H1 (cell line): Measurements from ENCODE around the gene FLG. TPM values are rescaled to one million over a fixed set of nuclear protein-coding genes. Genes with fewer than 3 reads are reported as not detected.

ENCODE experiments used
- CTCF ChIA-PET: fragments of 300-600 bp; sonication (Branson Sonifier 250); formaldehyde crosslinking; loops from one replicate; lab custom pipeline; 2021; ENCODE audit not compliant: partially characterized antibody; lab: Charles Lee
- POLR2A ChIA-PET: fragments of 300-600 bp; sonication (Branson Sonifier 250); formaldehyde crosslinking; loops from one replicate; lab custom pipeline; 2021; ENCODE audit warnings: inconsistent platforms; ENCODE audit not compliant: partially characterized antibody; lab: Charles Lee
- DNase-seq, 2 experiments: peaks; one replicate each; pipeline versions ENCODE4 v3.0.0 to v3.0.0-alpha.2; 2010 to 2022; ENCODE audit warnings: low spot score in 2 of 2, low read depth in 1 of 2, mixed read lengths in 1 of 2
- FAIRE-seq: peaks from 2 replicates; lab custom pipeline; 2011; peaks lifted over from hg19 to GRCh38; lab: Jason Lieb, UNC
- H2AFZ ChIP-seq: 2 replicates; pipeline ENCODE4 v1.8.1; 2012; ENCODE audit warnings: low read length, inconsistent platforms
- H2AK5ac ChIP-seq: 2 replicates; pipeline ENCODE4 v1.6.1; 2013; ENCODE audit warnings: low read depth, low read length
- H2BK120ac ChIP-seq: replicated peaks from 2 replicates; pipeline ENCODE3; 2013; ENCODE audit warnings: low read depth, low read length, inconsistent platforms
- H2BK12ac ChIP-seq: 2 replicates; pipeline ENCODE4 v1.6.1; 2013; ENCODE audit warnings: low read depth, low read length
- H2BK15ac ChIP-seq: 2 replicates; pipeline ENCODE4 v1.6.1; 2013; ENCODE audit warnings: low read length
- H2BK20ac ChIP-seq: 2 replicates; pipeline ENCODE4 v1.6.1; 2013; ENCODE audit warnings: low read length
- H2BK5ac ChIP-seq: 2 replicates; pipeline ENCODE4 v1.6.1; 2013; ENCODE audit warnings: low read depth, low read length
- H3K14ac ChIP-seq: 2 replicates; pipeline ENCODE4 v1.6.1; 2013; ENCODE audit warnings: inconsistent platforms; ENCODE audit not compliant: insufficient read length
- H3K18ac ChIP-seq: 2 replicates; pipeline ENCODE4 v1.6.1; 2013; ENCODE audit warnings: low read length; ENCODE audit errors: extremely low read depth
- H3K23ac ChIP-seq: 2 replicates; pipeline ENCODE4 v1.6.1; 2013; ENCODE audit warnings: inconsistent platforms; ENCODE audit not compliant: insufficient read length
- H3K23me2 ChIP-seq: 2 replicates; pipeline ENCODE4 v1.6.1; 2013; ENCODE audit warnings: low read depth, low read length
- H3K27ac ChIP-seq: 2 replicates; pipeline ENCODE4 v1.6.1; 2011; ENCODE audit warnings: low read depth, low read length, inconsistent platforms
- H3K27me3 ChIP-seq, 4 experiments: replicated peaks in 1 of 4; 1 replicate in 1 of 4; 2 replicates in 3 of 4; pipeline versions ENCODE4 v1.6.1 to v1.8.1; 2011 to 2013; ENCODE audit warnings: low read length in 3 of 4, mild to moderate bottlenecking in 3 of 4, inconsistent platforms in 2 of 4, mixed read lengths in 2 of 4, moderate library complexity in 1 of 4; ENCODE audit not compliant: control insufficient read depth in 3 of 4, insufficient read depth in 3 of 4; ENCODE audit errors: extremely low read depth in 1 of 4
- H3K36me3 ChIP-seq, 4 experiments: 2 replicates each; pipeline versions ENCODE4 v1.6.1 to v1.8.1; 2011 to 2013; ENCODE audit warnings: mild to moderate bottlenecking in 4 of 4, low read length in 3 of 4, moderate library complexity in 2 of 4, control low read depth in 1 of 4, inconsistent platforms in 1 of 4; ENCODE audit not compliant: insufficient read depth in 4 of 4, control insufficient read depth in 2 of 4
- H3K4ac ChIP-seq: replicated peaks from 2 replicates; pipeline ENCODE3; 2013; ENCODE audit warnings: low read length, low read depth, mixed read lengths, inconsistent platforms; ENCODE audit not compliant: insufficient read length
- H3K4me1 ChIP-seq, 4 experiments: replicated peaks in 1 of 4; 1 replicate in 1 of 4; 2 replicates in 3 of 4; pipeline versions ENCODE4 v1.6.1 to v1.8.1; 2011 to 2013; ENCODE audit warnings: low read length in 3 of 4, inconsistent platforms in 2 of 4, mixed read lengths in 1 of 4; ENCODE audit not compliant: insufficient read depth in 4 of 4, control insufficient read depth in 3 of 4
- H3K4me2 ChIP-seq, 2 experiments: 2 replicates each; pipeline versions ENCODE4 v1.6.1 to v1.8.1; 2011 to 2013; ENCODE audit warnings: low read depth in 2 of 2, low read length in 2 of 2, control low read depth in 1 of 2, inconsistent platforms in 1 of 2, mild to moderate bottlenecking in 1 of 2; ENCODE audit not compliant: insufficient read depth in 1 of 2
- H3K4me3 ChIP-seq, 4 experiments: fragments of 200-600, 300-600 bp in 1 of 4; sonication (generic), shearing (Covaris generic), sonication (Bioruptor Twin) in 1 of 4; 2 replicates each; pipeline versions ENCODE4 v1.5.1 to v1.8.1; 2011 to 2016; ENCODE audit warnings: low read length in 4 of 4, low read depth in 3 of 4, control low read depth in 2 of 4, inconsistent platforms in 2 of 4, mild to moderate bottlenecking in 2 of 4, mixed read lengths in 1 of 4, moderate library complexity in 1 of 4; ENCODE audit not compliant: insufficient read depth in 2 of 4; ENCODE audit errors: extremely low read depth in 1 of 4
- H3K56ac ChIP-seq: replicated peaks from 2 replicates; pipeline ENCODE3; 2013; ENCODE audit warnings: low read depth, mild to moderate bottlenecking, mixed read lengths, low read length, inconsistent platforms; ENCODE audit not compliant: insufficient read length
- H3K79me1 ChIP-seq: 2 replicates; pipeline ENCODE4 v1.6.1; 2013; ENCODE audit warnings: low read depth, low read length, control low read depth
- H3K79me2 ChIP-seq, 2 experiments: 2 replicates each; pipeline versions ENCODE4 v1.6.1 to v1.8.1; 2012 to 2013; ENCODE audit warnings: low read length in 2 of 2, mild to moderate bottlenecking in 2 of 2, inconsistent platforms in 1 of 2; ENCODE audit not compliant: insufficient read depth in 2 of 2, control insufficient read depth in 1 of 2
- H3K9ac ChIP-seq, 4 experiments: replicated peaks in 1 of 4; 1 replicate in 1 of 4; 2 replicates in 3 of 4; pipeline versions ENCODE4 v1.6.1 to v1.8.1; 2011 to 2013; ENCODE audit warnings: low read depth in 3 of 4, low read length in 3 of 4, control low read depth in 2 of 4, mild to moderate bottlenecking in 2 of 4, moderate library complexity in 2 of 4, inconsistent platforms in 1 of 4; ENCODE audit errors: extremely low read depth in 1 of 4
- H3K9me3 ChIP-seq, 2 experiments: 2 replicates each; pipeline versions ENCODE4 v1.6.1 to v1.8.1; 2012 to 2013; ENCODE audit warnings: mild to moderate bottlenecking in 2 of 2, moderate library complexity in 2 of 2, control low read depth in 1 of 2, inconsistent platforms in 1 of 2, low read depth in 1 of 2, low read length in 1 of 2, mixed read lengths in 1 of 2; ENCODE audit not compliant: insufficient read depth in 2 of 2
- H4K20me1 ChIP-seq, 2 experiments: replicated peaks in 1 of 2; 2 replicates each; pipeline versions ENCODE3 to v1.8.1; 2011 to 2013; ENCODE audit warnings: inconsistent platforms in 2 of 2, low read length in 2 of 2, mild to moderate bottlenecking in 1 of 2; ENCODE audit not compliant: insufficient read depth in 2 of 2, control insufficient read depth in 1 of 2
- H4K5ac ChIP-seq: 2 replicates; pipeline ENCODE4 v1.6.1; 2013; ENCODE audit warnings: low read length, low read depth, mixed read lengths, inconsistent platforms; ENCODE audit not compliant: insufficient read length
- H4K8ac ChIP-seq: 2 replicates; pipeline ENCODE4 v1.8.0; 2013; ENCODE audit warnings: mild to moderate bottlenecking, moderate library complexity, low read length, inconsistent platforms; ENCODE audit not compliant: insufficient read depth; ENCODE audit errors: extremely low read depth
- H4K91ac ChIP-seq: replicated peaks from 2 replicates; pipeline ENCODE3; 2013; ENCODE audit warnings: low read length, mixed read lengths, inconsistent platforms; ENCODE audit not compliant: insufficient read length
- CBX8 ChIP-seq: fragments of 300-800, 300-1000 bp; sonication (generic); IDR thresholded peaks from 2 replicates; pipeline ENCODE4 v1.7.1; 2016; ENCODE audit warnings: low read depth, low read length, borderline replicate concordance
- CTBP2 ChIP-seq: IDR thresholded peaks from 2 replicates; pipeline ENCODE4 v1.7.0; 2011; ENCODE audit warnings: borderline replicate concordance, mild to moderate bottlenecking, moderate library complexity, mixed read lengths, low read length; ENCODE audit not compliant: insufficient read depth, insufficient read length
- MAFK ChIP-seq: IDR thresholded peaks from 2 replicates; pipeline ENCODE4 v1.6.1; 2012; ENCODE audit warnings: low read depth, mild to moderate bottlenecking, improper control_type of control experiment, low read length
- PHF8 ChIP-seq: fragments of 200-600 bp; sonication (generic); conservative IDR thresholded peaks from 2 replicates; pipeline ENCODE4 v1.7.1; 2012; ENCODE audit warnings: low read depth, mild to moderate bottlenecking, inconsistent platforms, low read length, moderate library complexity
- TAF1 ChIP-seq: IDR thresholded peaks from 2 replicates; pipeline ENCODE4 v1.6.1; 2011; ENCODE audit warnings: mild to moderate bottlenecking, low read depth, low read length
- WGBS, 2 experiments: shearing (Covaris generic) in 1 of 2; methylation state at CpG; one replicate each; pipeline versions ENCODE4 v1.1.6 to v1.1.7; 2013 to 2015; ENCODE audit warnings: low lambda C conversion rate in 2 of 2, mixed read lengths in 2 of 2, inconsistent platforms in 1 of 2, low coverage in 1 of 2, missing lambda C conversion rate in 1 of 2; ENCODE audit not compliant: insufficient replicate concordance in 2 of 2, insufficient coverage in 1 of 2, insufficient read length in 1 of 2; ENCODE audit errors: extremely low coverage in 1 of 2, missing lambda C conversion rate in 1 of 2; 5-methylcytosine and 5-hydroxymethylcytosine counted together
- polyA plus RNA-seq, 7 experiments: library from polyadenylated mRNA; depleted of rRNA in 3 of 7; stranded (reverse) in 5 of 7; unstranded in 2 of 7; fragments of >200 nt in 5 of 7; fragments of 200-250 nt in 2 of 7; gene quantifications; 1 replicate in 5 of 7; 2 replicates in 1 of 7; 4 replicates in 1 of 7; pipeline versions ENCODE4 v1.2.1 to v1.2.3, GENCODE V29; 2011 to 2013; ENCODE audit warnings: missing spikeins in 2 of 7, mixed read lengths in 2 of 7
- total RNA-seq: library from RNA; stranded (reverse); fragmentation: NEBNext Ultra II Directional; extraction: Animal tissue kit (Norgen Biotek cat#: 25700); gene quantifications from 2 replicates; pipeline ENCODE4 v1.2.1, GENCODE V29; 2021
- TF ChIP-seq, protein P1 (sequence below): IDR thresholded peaks from 2 replicates; pipeline ENCODE4 v1.6.1; 2012; ENCODE audit warnings: inconsistent platforms

Gene FLG
- total and polyA plus RNA-seq, 2 of the 8 experiments (the other 6 are each of a cell fraction or from before 2014, with no cell fraction given), result not detected

DNA sequence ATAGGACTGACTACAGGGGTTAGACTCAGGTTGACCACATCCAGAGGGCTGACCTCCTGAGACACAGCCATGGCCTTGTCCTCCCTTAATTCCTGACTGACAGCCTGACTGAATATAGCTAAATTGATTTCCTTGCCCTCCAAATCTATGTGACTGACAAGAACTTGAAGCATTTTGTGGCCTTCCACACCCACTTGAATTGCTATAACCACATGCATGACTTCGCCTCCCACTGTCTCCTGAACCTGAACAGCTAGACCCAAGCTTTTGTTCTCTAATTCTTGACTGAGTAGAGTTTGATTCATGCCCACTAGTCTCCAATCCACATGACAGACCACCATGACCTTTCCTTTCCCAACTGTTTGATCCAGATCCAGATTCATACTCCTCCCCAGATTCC lies 31.7 kb upstream of the FLG start:
- no peak for FAIRE-seq
- no peak overlapping the region for H3K56ac ChIP-seq
- no peak overlapping the region for H2AFZ ChIP-seq
- H2BK15ac ChIP-seq, result no peak overlapping the region
- H3K79me1 ChIP-seq, result no peaks in the 10 kb centered on the region
- no peaks in the 10 kb centered on the region for H3K27me3 ChIP-seq
- no peaks in the 10 kb centered on the region; a peak in 2 of 8 replicates for H3K36me3 ChIP-seq
- no peak overlapping the region for H3K18ac ChIP-seq
- no peak overlapping the region for H3K14ac ChIP-seq
- 31% methylated on average over 1 of the region's 1 CpG; no CpG with 5 or more reads in 1 of the 2 experiments for WGBS, 2 experiments
- CTCF ChIA-PET, result no interaction called here
- H3K9me3 ChIP-seq, result peaks cover 83 to 92% of the 10 kb centered on the region in 2 experiments
- H3K27ac ChIP-seq, result no peak overlapping the region
- POLR2A ChIA-PET, result no interaction called here
- no peak overlapping the region for H2BK20ac ChIP-seq
- no peak overlapping the region for H3K9ac ChIP-seq
- H2BK5ac ChIP-seq, result no peak overlapping the region
- no peak overlapping the region for H3K4ac ChIP-seq
- no peak overlapping the region for H2BK12ac ChIP-seq
- no peaks in the 10 kb centered on the region for H3K79me2 ChIP-seq
- H4K20me1 ChIP-seq, result no peaks in the 10 kb centered on the region
- no peaks in the 10 kb centered on the region for H3K4me1 ChIP-seq
- no peak overlapping the region for H4K91ac ChIP-seq
- H4K8ac ChIP-seq, result no peak overlapping the region
- H3K23me2 ChIP-seq, result no peaks in the 10 kb centered on the region
- TF ChIP-seq CTBP2, result no peak
- no peak for TF ChIP-seq PHF8
- no peak for TF ChIP-seq MAFK
- no peak for TF ChIP-seq CBX8
- no peak for TF ChIP-seq TAF1
- TF ChIP-seq, protein P1, sequence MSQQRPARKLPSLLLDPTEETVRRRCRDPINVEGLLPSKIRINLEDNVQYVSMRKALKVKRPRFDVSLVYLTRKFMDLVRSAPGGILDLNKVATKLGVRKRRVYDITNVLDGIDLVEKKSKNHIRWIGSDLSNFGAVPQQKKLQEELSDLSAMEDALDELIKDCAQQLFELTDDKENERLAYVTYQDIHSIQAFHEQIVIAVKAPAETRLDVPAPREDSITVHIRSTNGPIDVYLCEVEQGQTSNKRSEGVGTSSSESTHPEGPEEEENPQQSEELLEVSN, result no peak
- no peak overlapping the region for H3K23ac ChIP-seq
- no peak overlapping the region for H2BK120ac ChIP-seq
- H2AK5ac ChIP-seq, result no peak overlapping the region
- no peak overlapping the region for H3K4me2 ChIP-seq
- no peak overlapping the region for H3K4me3 ChIP-seq
- DNase-seq, result no peak
- no peak overlapping the region for H4K5ac ChIP-seq
